Activated naive CD4-positive, alpha-beta T cell treated with anti-CD3 and anti-CD28 coated beads, Interleukin-2, amount 50 U/mL, for 16 hours (primary cell): ENCODE data around the gene SLC17A9.

Experiments used
- DNase-seq: peaks from one replicate; pipeline ENCODE4 v3.0.0-alpha.2; 2020

The SLC17A9 gene

GRCh38 chr20:62986257-62986800 is 33.8 kb downstream of the SLC17A9 start:
- DNase-seq, result no peak

- no peak for DNase-seq
Observed at GRCh38 chr20:62987114-62987513, 34.6 kb downstream of the SLC17A9 start.

GRCh38 chr20:62989201-62989601 is 36.7 kb downstream of the SLC17A9 start:
- DNase-seq, result no peak

- no peak for DNase-seq
Observed at GRCh38 chr20:62990306-62990825, 37.9 kb downstream of the SLC17A9 start.

GRCh38 chr20:62991196-62991807 is 38.8 kb downstream of the SLC17A9 start:
- DNase-seq, result no peak

GRCh38 chr20:62991863-62992262 is 39.4 kb downstream of the SLC17A9 start:
- DNase-seq, result no peak

- DNase-seq, result no peak
Observed at GRCh38 chr20:62993856-62994494, 41.5 kb downstream of the SLC17A9 start.

GRCh38 chr20:62994869-62995281 is 42.4 kb downstream of the SLC17A9 start:
- no peak for DNase-seq

- no peak for DNase-seq
Observed at GRCh38 chr20:62995481-62995880, 43.0 kb downstream of the SLC17A9 start.

- no peak for DNase-seq
Observed at GRCh38 chr20:62995898-62996595, 43.5 kb downstream of the SLC17A9 start.

GRCh38 chr20:62996596-62996982 is 44.1 kb downstream of the SLC17A9 start:
- no peak for DNase-seq

GRCh38 chr20:62997417-62998035 is 45.0 kb downstream of the SLC17A9 start:
- DNase-seq, result no peak

GRCh38 chr20:62998449-62998848 is 45.9 kb downstream of the SLC17A9 start:
- DNase-seq, result no peak

- DNase-seq, result no peak
Observed at GRCh38 chr20:62999580-62999979, 47.1 kb downstream of the SLC17A9 start.

- no peak for DNase-seq
Observed at GRCh38 chr20:63000036-63000435, 47.5 kb downstream of the SLC17A9 start.

- DNase-seq, result no peak
Observed at GRCh38 chr20:63000958-63001357, 48.4 kb downstream of the SLC17A9 start.

- no peak for DNase-seq
Observed at GRCh38 chr20:63002511-63002910, 50.0 kb downstream of the SLC17A9 start.

- DNase-seq, result no peak
Observed at GRCh38 chr20:63003546-63003945, 51.0 kb downstream of the SLC17A9 start.

GRCh38 chr20:63004607-63005364 is 52.3 kb downstream of the SLC17A9 start:
- no peak for DNase-seq

GRCh38 chr20:63005365-63005861 is 52.9 kb downstream of the SLC17A9 start:
- no peak for DNase-seq

GRCh38 chr20:63005862-63006539 is 53.5 kb downstream of the SLC17A9 start:
- no peak for DNase-seq
